Endothelial cell of umbilical vein (primary cell): ENCODE results near the gene ELOVL6. TPM values are rescaled to one million over a fixed set of nuclear protein-coding genes. Genes with fewer than 3 reads are reported as not detected.

Experiments
- BruUV-seq: library from RNA; stranded (reverse); fragments of 400-500 nt; replicated peaks from 2 replicates; lab custom pipeline; 2021; lab: Mats Ljungman, UMichigan
- CTCF ChIA-PET: fragments of 300-600, 350-600 bp; sonication (Branson Sonifier 250); formaldehyde crosslinking; loops from one replicate; lab custom pipeline; 2021; ENCODE audit warnings: antibody characterized with exemption, inconsistent platforms; lab: Charles Lee
- POLR2A ChIA-PET: fragments of 300-600, 350-600 bp; sonication (Branson Sonifier 250); formaldehyde crosslinking; loops from one replicate; lab custom pipeline; 2021; ENCODE audit warnings: antibody characterized with exemption, inconsistent platforms; lab: Charles Lee
- DNase-seq: peaks from one replicate; pipeline ENCODE4 v3.0.0-alpha.2; 2011; ENCODE audit warnings: low read depth, low spot score
- FAIRE-seq: peaks from 2 replicates; lab custom pipeline; 2011; peaks lifted over from hg19 to GRCh38; lab: Jason Lieb, UNC
- H2AFZ ChIP-seq: 2 replicates; pipeline ENCODE4 v1.6.0; 2012; ENCODE audit warnings: low read depth, low read length, control low read depth, inconsistent platforms
- H3K27ac ChIP-seq: 2 replicates; pipeline ENCODE4 v1.5.1; 2011; ENCODE audit warnings: low read depth, mild to moderate bottlenecking, control low read depth, low read length, moderate library complexity; ENCODE audit not compliant: insufficient read depth
- H3K27me3 ChIP-seq, 2 experiments: 2 replicates each; pipeline versions ENCODE4 v1.6.0 to v1.6.1; 2011; ENCODE audit warnings: low read length in 2 of 2, mixed read lengths in 1 of 2; ENCODE audit not compliant: control insufficient read depth in 2 of 2, insufficient read depth in 2 of 2
- H3K36me3 ChIP-seq, 2 experiments: 2 replicates in 1 of 2; 3 replicates in 1 of 2; pipeline ENCODE4 v1.5.1; 2011; ENCODE audit warnings: low read length in 2 of 2, mild to moderate bottlenecking in 1 of 2, moderate library complexity in 1 of 2; ENCODE audit not compliant: control insufficient read depth in 2 of 2, insufficient read depth in 2 of 2; ENCODE audit errors: extremely low read depth in 1 of 2
- H3K4me1 ChIP-seq: 3 replicates; pipeline ENCODE4 v1.5.1; 2011; ENCODE audit warnings: mild to moderate bottlenecking, low read length; ENCODE audit not compliant: control insufficient read depth, insufficient read depth; ENCODE audit errors: extremely low read depth
- H3K4me2 ChIP-seq: 2 replicates; pipeline ENCODE4 v1.6.1; 2011; ENCODE audit warnings: low read length, control low read depth, mixed read lengths; ENCODE audit not compliant: insufficient read depth
- H3K4me3 ChIP-seq, 3 experiments: fragments of 200-600 bp in 1 of 3; sonication (generic), shearing (Covaris generic) in 1 of 3; replicated peaks in 1 of 3; 2 replicates each; pipeline ENCODE4 v1.5.1; 2011 to 2016; ENCODE audit warnings: control low read depth in 3 of 3, low read length in 3 of 3, mild to moderate bottlenecking in 2 of 3, inconsistent platforms in 1 of 3, low read depth in 1 of 3, moderate library complexity in 1 of 3; ENCODE audit not compliant: insufficient read depth in 1 of 3
- H3K79me2 ChIP-seq: 2 replicates; pipeline ENCODE4 v1.6.0; 2012; ENCODE audit warnings: low read length, inconsistent platforms; ENCODE audit not compliant: control insufficient read depth, insufficient read depth
- H3K9ac ChIP-seq: replicated peaks from 2 replicates; pipeline ENCODE3; 2011; ENCODE audit warnings: low read length, control low read depth; ENCODE audit not compliant: insufficient read depth; ENCODE audit errors: extremely low read depth
- H3K9me1 ChIP-seq: replicated peaks from 3 replicates; pipeline ENCODE4 v1.6.0; 2011; ENCODE audit warnings: mild to moderate bottlenecking, low read length; ENCODE audit not compliant: control insufficient read depth, insufficient read depth; ENCODE audit errors: extremely low read depth
- H3K9me3 ChIP-seq: replicated peaks from 2 replicates; pipeline ENCODE4 v1.5.1; 2012; ENCODE audit warnings: low read length, inconsistent platforms; ENCODE audit not compliant: control insufficient read depth, insufficient read depth
- H4K20me1 ChIP-seq: replicated peaks from 2 replicates; pipeline ENCODE3; 2011; ENCODE audit warnings: mild to moderate bottlenecking, low read length; ENCODE audit not compliant: control insufficient read depth, insufficient read depth; ENCODE audit errors: extremely low read depth
- EZH2 ChIP-seq: IDR thresholded peaks from 2 replicates; pipeline ENCODE4 v1.6.1; 2012; ENCODE audit warnings: borderline replicate concordance, low read depth, mild to moderate bottlenecking, moderate library complexity, low read length, inconsistent platforms; ENCODE audit not compliant: severe bottlenecking
- FOS ChIP-seq: IDR thresholded peaks from 2 replicates; pipeline ENCODE4 v1.6.1; 2011; ENCODE audit warnings: mild to moderate bottlenecking, low read length, moderate library complexity, borderline replicate concordance; ENCODE audit not compliant: insufficient read depth
- GATA2 ChIP-seq: IDR thresholded peaks from 2 replicates; pipeline ENCODE4 v1.7.0; 2011; ENCODE audit warnings: low read depth, mild to moderate bottlenecking, moderate library complexity, mixed read lengths, low read length; ENCODE audit not compliant: insufficient read length, insufficient read depth
- JUN ChIP-seq: IDR thresholded peaks from 2 replicates; pipeline ENCODE4 v1.6.1; 2011; ENCODE audit warnings: borderline replicate concordance, low read depth; ENCODE audit not compliant: insufficient read length, insufficient read depth
- MYC ChIP-seq: IDR thresholded peaks from one replicate; pipeline ENCODE4 v1.6.1; 2011; ENCODE audit warnings: mild to moderate bottlenecking, low read depth, low read length
- POLR2A ChIP-seq: IDR thresholded peaks from 2 replicates; pipeline ENCODE4 v1.6.1; 2012; ENCODE audit warnings: low read depth, mild to moderate bottlenecking, control low read depth, low read length
- POLR2AphosphoS5 ChIP-seq: IDR thresholded peaks from 2 replicates; pipeline ENCODE4 v1.6.1; 2012; ENCODE audit warnings: low read depth, mild to moderate bottlenecking, control low read depth, low read length, moderate library complexity; ENCODE audit not compliant: insufficient read depth
- dilution Hi-C: fragments of 300-500 bp; cut with MboI; formaldehyde crosslinking; loops from one replicate; pipeline ENCODE4 v1.15.0; 2019; ENCODE audit warnings: low sequenced_read_pairs; ENCODE audit not compliant: extremely low pct_ligation_motif_present
- intact Hi-C: fragments of 100-400 bp; cut with micrococcal nuclease; formaldehyde crosslinking; loops from one replicate; pipeline ENCODE4 v1.10.0; 2022
- polyA plus RNA-seq, 4 experiments: library from polyadenylated mRNA; depleted of rRNA in 3 of 4; stranded (reverse) in 3 of 4; unstranded in 1 of 4; fragments of >200 nt; gene quantifications; 2 replicates each; pipeline versions ENCODE4 v1.2.1 to v1.2.3, GENCODE V29; 2011 to 2012; ENCODE audit warnings: missing spikeins in 1 of 4
- total RNA-seq: library from RNA; stranded (reverse); gene quantifications from 2 replicates; pipeline ENCODE4 v1.2.3, GENCODE V29; 2021
- TF ChIP-seq, protein P1 (sequence below), 2 donors: IDR thresholded peaks; 1 replicate in 1 of 2; 2 replicates in 1 of 2; pipeline ENCODE4 v1.5.1; 2011; ENCODE audit warnings: low read length in 2 of 2, mild to moderate bottlenecking in 2 of 2, moderate library complexity in 2 of 2, control low read depth in 1 of 2, inconsistent platforms in 1 of 2, low read depth in 1 of 2; ENCODE audit not compliant: insufficient read depth in 1 of 2; ENCODE audit errors: extremely low read depth in 1 of 2
- TF ChIP-seq, protein P2 (sequence below): IDR thresholded peaks from 2 replicates; pipeline ENCODE4 v1.6.1; 2011; ENCODE audit not compliant: insufficient read depth, insufficient read length

ELOVL6 gene
- total and polyA plus RNA-seq, 2 donors (not counting 3 experiments of a cell fraction or from before 2014, with no cell fraction given) = 6.4 to 26.1 TPM

DNA sequence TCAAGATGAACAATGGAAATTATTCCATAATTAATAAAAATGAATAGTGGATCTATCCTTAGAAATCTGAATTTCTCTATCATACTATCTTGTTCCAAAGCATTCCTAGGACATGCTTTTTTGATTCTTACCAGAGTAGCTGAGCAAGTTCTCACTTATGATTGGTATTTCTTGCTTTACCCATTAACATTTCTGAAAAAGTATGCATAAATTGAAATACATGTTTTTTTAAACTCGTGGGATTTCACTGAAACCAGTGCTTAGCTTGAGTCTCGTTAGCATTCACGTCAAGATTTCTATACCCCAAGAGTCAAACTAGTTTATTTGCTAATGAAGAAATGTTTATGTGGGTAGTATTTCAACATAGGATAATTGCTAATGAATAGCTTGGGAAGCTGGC, 89.0 kb downstream of the ELOVL6 start:
- no TSS peak for BruUV-seq

DNA sequence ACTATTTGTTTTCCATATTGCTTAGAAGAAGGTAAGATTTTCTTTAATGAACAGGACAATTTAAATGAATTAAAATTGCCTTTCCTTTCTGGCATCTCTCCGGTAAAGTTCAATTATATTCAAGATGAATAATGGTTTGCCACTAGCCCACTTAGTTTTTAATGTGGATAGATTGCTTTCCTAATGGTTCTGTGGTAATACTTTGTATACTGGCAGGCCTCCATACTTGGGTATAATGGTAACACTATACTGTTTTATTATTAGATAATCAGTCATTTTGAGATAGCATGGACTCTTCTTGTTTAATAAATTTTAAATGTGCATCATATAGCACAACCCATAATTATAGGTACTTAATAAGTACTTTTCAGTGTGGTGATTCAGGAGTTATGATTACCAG, 89.5 kb downstream of the ELOVL6 start:
- ChIA-PET CTCF (interaction anchor here (1.0 to 1.4 kb wide), 3 partner anchors 10 to 59 kb away, joined by 3 to 5 read pairs (median 4); no protein-coding TSS in a partner anchor), POLR2A (no interaction called here)
- no peaks in the 10 kb centered on the region for H3K79me2 ChIP-seq
- H3K9me3 ChIP-seq = no peaks in the 10 kb centered on the region
- dilution Hi-C loops = no loop called here
- H3K4me3 ChIP-seq = no peak overlapping the region
- no TSS peak for BruUV-seq
- H2AFZ ChIP-seq = no peak overlapping the region
- no peaks in the 10 kb centered on the region for H4K20me1 ChIP-seq
- FAIRE-seq = no peak
- no peaks in the 10 kb centered on the region for H3K27me3 ChIP-seq
- H3K4me2 ChIP-seq = no peak overlapping the region
- no peak overlapping the region for H3K27ac ChIP-seq
- H3K9ac ChIP-seq = no peak overlapping the region
- DNase-seq = no peak
- H3K4me1 ChIP-seq = peaks cover 16% of the 10 kb centered on the region
- TF ChIP-seq, protein P1, sequence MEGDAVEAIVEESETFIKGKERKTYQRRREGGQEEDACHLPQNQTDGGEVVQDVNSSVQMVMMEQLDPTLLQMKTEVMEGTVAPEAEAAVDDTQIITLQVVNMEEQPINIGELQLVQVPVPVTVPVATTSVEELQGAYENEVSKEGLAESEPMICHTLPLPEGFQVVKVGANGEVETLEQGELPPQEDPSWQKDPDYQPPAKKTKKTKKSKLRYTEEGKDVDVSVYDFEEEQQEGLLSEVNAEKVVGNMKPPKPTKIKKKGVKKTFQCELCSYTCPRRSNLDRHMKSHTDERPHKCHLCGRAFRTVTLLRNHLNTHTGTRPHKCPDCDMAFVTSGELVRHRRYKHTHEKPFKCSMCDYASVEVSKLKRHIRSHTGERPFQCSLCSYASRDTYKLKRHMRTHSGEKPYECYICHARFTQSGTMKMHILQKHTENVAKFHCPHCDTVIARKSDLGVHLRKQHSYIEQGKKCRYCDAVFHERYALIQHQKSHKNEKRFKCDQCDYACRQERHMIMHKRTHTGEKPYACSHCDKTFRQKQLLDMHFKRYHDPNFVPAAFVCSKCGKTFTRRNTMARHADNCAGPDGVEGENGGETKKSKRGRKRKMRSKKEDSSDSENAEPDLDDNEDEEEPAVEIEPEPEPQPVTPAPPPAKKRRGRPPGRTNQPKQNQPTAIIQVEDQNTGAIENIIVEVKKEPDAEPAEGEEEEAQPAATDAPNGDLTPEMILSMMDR (IDR thresholded peaks at IDR 0.05; ENCODE audit: extremely low read depth in 1 of 2, insufficient read depth in 1 of 2, low read depth in 1 of 2, low read length in 2 of 2) = no peak
- TF ChIP-seq JUN (no peak), EZH2 (no peak), POLR2A (no peak), MYC (no peak), FOS (no peak), GATA2 (no peak), POLR2AphosphoS5 (no peak)
- TF ChIP-seq, protein P2, sequence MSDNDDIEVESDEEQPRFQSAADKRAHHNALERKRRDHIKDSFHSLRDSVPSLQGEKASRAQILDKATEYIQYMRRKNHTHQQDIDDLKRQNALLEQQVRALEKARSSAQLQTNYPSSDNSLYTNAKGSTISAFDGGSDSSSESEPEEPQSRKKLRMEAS = no peak
- no peaks in the 10 kb centered on the region for H3K36me3 ChIP-seq
- H3K9me1 ChIP-seq = no peaks in the 10 kb centered on the region
- intact Hi-C loops = no loop called here

More for the DNA sequence above, 89.0 kb downstream of the ELOVL6 start:
- ChIA-PET POLR2A (no interaction called here), CTCF (interaction anchor here (1.4 kb wide), 1 partner anchor 10 kb away, joined by 5 read pairs; no protein-coding TSS in a partner anchor)
- Histone ChIP-seq H4K20me1 (no peaks in the 10 kb centered on the region), H3K9me3 (no peaks in the 10 kb centered on the region), H3K79me2 (no peaks in the 10 kb centered on the region), H2AFZ (no peak overlapping the region), H3K4me3 (no peak overlapping the region), H3K9ac (no peak overlapping the region), H3K9me1 (no peaks in the 10 kb centered on the region), H3K4me1 (peaks cover 16% of the 10 kb centered on the region), H3K36me3 (no peaks in the 10 kb centered on the region), H3K4me2 (no peak overlapping the region), H3K27ac (no peak overlapping the region), H3K27me3 (no peaks in the 10 kb centered on the region)
- no peak for TF ChIP-seq FOS
- no peak for TF ChIP-seq EZH2
- TF ChIP-seq GATA2 = no peak
- TF ChIP-seq, protein P1 (IDR thresholded peaks at IDR 0.05; ENCODE audit: extremely low read depth in 1 of 2, insufficient read depth in 1 of 2, low read depth in 1 of 2, low read length in 2 of 2) = no peak
- no peak for TF ChIP-seq POLR2AphosphoS5
- no peak for TF ChIP-seq MYC
- intact Hi-C loops (no loop called here), dilution Hi-C loops (no loop called here)
- FAIRE-seq = no peak
- DNase-seq = no peak
